H1 (cell line): ENCODE measurements around the gene APOA4. TPM values are rescaled to one million over a fixed set of nuclear protein-coding genes. Genes with fewer than 3 reads are reported as not detected.

Source experiments
- CTCF ChIA-PET: fragments of 300-600 bp; sonication (Branson Sonifier 250); formaldehyde crosslinking; loops from one replicate; lab custom pipeline; 2021; ENCODE audit not compliant: partially characterized antibody; lab: Charles Lee
- POLR2A ChIA-PET: fragments of 300-600 bp; sonication (Branson Sonifier 250); formaldehyde crosslinking; loops from one replicate; lab custom pipeline; 2021; ENCODE audit warnings: inconsistent platforms; ENCODE audit not compliant: partially characterized antibody; lab: Charles Lee
- DNase-seq, 2 experiments: peaks; one replicate each; pipeline versions ENCODE4 v3.0.0 to v3.0.0-alpha.2; 2010 to 2022; ENCODE audit warnings: low spot score in 2 of 2, low read depth in 1 of 2, mixed read lengths in 1 of 2
- FAIRE-seq: peaks from 2 replicates; lab custom pipeline; 2011; peaks lifted over from hg19 to GRCh38; lab: Jason Lieb, UNC
- H2AFZ ChIP-seq: 2 replicates; pipeline ENCODE4 v1.8.1; 2012; ENCODE audit warnings: low read length, inconsistent platforms
- H2AK5ac ChIP-seq: 2 replicates; pipeline ENCODE4 v1.6.1; 2013; ENCODE audit warnings: low read depth, low read length
- H2BK120ac ChIP-seq: replicated peaks from 2 replicates; pipeline ENCODE3; 2013; ENCODE audit warnings: low read depth, low read length, inconsistent platforms
- H2BK12ac ChIP-seq: 2 replicates; pipeline ENCODE4 v1.6.1; 2013; ENCODE audit warnings: low read depth, low read length
- H2BK15ac ChIP-seq: 2 replicates; pipeline ENCODE4 v1.6.1; 2013; ENCODE audit warnings: low read length
- H2BK20ac ChIP-seq: 2 replicates; pipeline ENCODE4 v1.6.1; 2013; ENCODE audit warnings: low read length
- H2BK5ac ChIP-seq: 2 replicates; pipeline ENCODE4 v1.6.1; 2013; ENCODE audit warnings: low read depth, low read length
- H3K14ac ChIP-seq: 2 replicates; pipeline ENCODE4 v1.6.1; 2013; ENCODE audit warnings: inconsistent platforms; ENCODE audit not compliant: insufficient read length
- H3K18ac ChIP-seq: 2 replicates; pipeline ENCODE4 v1.6.1; 2013; ENCODE audit warnings: low read length; ENCODE audit errors: extremely low read depth
- H3K23ac ChIP-seq: 2 replicates; pipeline ENCODE4 v1.6.1; 2013; ENCODE audit warnings: inconsistent platforms; ENCODE audit not compliant: insufficient read length
- H3K23me2 ChIP-seq: 2 replicates; pipeline ENCODE4 v1.6.1; 2013; ENCODE audit warnings: low read depth, low read length
- H3K27ac ChIP-seq: 2 replicates; pipeline ENCODE4 v1.6.1; 2011; ENCODE audit warnings: low read depth, low read length, inconsistent platforms
- H3K27me3 ChIP-seq, 4 experiments: replicated peaks in 1 of 4; 1 replicate in 1 of 4; 2 replicates in 3 of 4; pipeline versions ENCODE4 v1.6.1 to v1.8.1; 2011 to 2013; ENCODE audit warnings: low read length in 3 of 4, mild to moderate bottlenecking in 3 of 4, inconsistent platforms in 2 of 4, mixed read lengths in 2 of 4, moderate library complexity in 1 of 4; ENCODE audit not compliant: control insufficient read depth in 3 of 4, insufficient read depth in 3 of 4; ENCODE audit errors: extremely low read depth in 1 of 4
- H3K36me3 ChIP-seq, 4 experiments: 2 replicates each; pipeline versions ENCODE4 v1.6.1 to v1.8.1; 2011 to 2013; ENCODE audit warnings: mild to moderate bottlenecking in 4 of 4, low read length in 3 of 4, moderate library complexity in 2 of 4, control low read depth in 1 of 4, inconsistent platforms in 1 of 4; ENCODE audit not compliant: insufficient read depth in 4 of 4, control insufficient read depth in 2 of 4
- H3K4ac ChIP-seq: replicated peaks from 2 replicates; pipeline ENCODE3; 2013; ENCODE audit warnings: low read length, low read depth, mixed read lengths, inconsistent platforms; ENCODE audit not compliant: insufficient read length
- H3K4me1 ChIP-seq, 4 experiments: replicated peaks in 1 of 4; 1 replicate in 1 of 4; 2 replicates in 3 of 4; pipeline versions ENCODE4 v1.6.1 to v1.8.1; 2011 to 2013; ENCODE audit warnings: low read length in 3 of 4, inconsistent platforms in 2 of 4, mixed read lengths in 1 of 4; ENCODE audit not compliant: insufficient read depth in 4 of 4, control insufficient read depth in 3 of 4
- H3K4me2 ChIP-seq, 2 experiments: 2 replicates each; pipeline versions ENCODE4 v1.6.1 to v1.8.1; 2011 to 2013; ENCODE audit warnings: low read depth in 2 of 2, low read length in 2 of 2, control low read depth in 1 of 2, inconsistent platforms in 1 of 2, mild to moderate bottlenecking in 1 of 2; ENCODE audit not compliant: insufficient read depth in 1 of 2
- H3K4me3 ChIP-seq, 4 experiments: fragments of 200-600, 300-600 bp in 1 of 4; sonication (generic), shearing (Covaris generic), sonication (Bioruptor Twin) in 1 of 4; 2 replicates each; pipeline versions ENCODE4 v1.5.1 to v1.8.1; 2011 to 2016; ENCODE audit warnings: low read length in 4 of 4, low read depth in 3 of 4, control low read depth in 2 of 4, inconsistent platforms in 2 of 4, mild to moderate bottlenecking in 2 of 4, mixed read lengths in 1 of 4, moderate library complexity in 1 of 4; ENCODE audit not compliant: insufficient read depth in 2 of 4; ENCODE audit errors: extremely low read depth in 1 of 4
- H3K56ac ChIP-seq: replicated peaks from 2 replicates; pipeline ENCODE3; 2013; ENCODE audit warnings: low read depth, mild to moderate bottlenecking, mixed read lengths, low read length, inconsistent platforms; ENCODE audit not compliant: insufficient read length
- H3K79me1 ChIP-seq: 2 replicates; pipeline ENCODE4 v1.6.1; 2013; ENCODE audit warnings: low read depth, low read length, control low read depth
- H3K79me2 ChIP-seq, 2 experiments: 2 replicates each; pipeline versions ENCODE4 v1.6.1 to v1.8.1; 2012 to 2013; ENCODE audit warnings: low read length in 2 of 2, mild to moderate bottlenecking in 2 of 2, inconsistent platforms in 1 of 2; ENCODE audit not compliant: insufficient read depth in 2 of 2, control insufficient read depth in 1 of 2
- H3K9ac ChIP-seq, 4 experiments: replicated peaks in 1 of 4; 1 replicate in 1 of 4; 2 replicates in 3 of 4; pipeline versions ENCODE4 v1.6.1 to v1.8.1; 2011 to 2013; ENCODE audit warnings: low read depth in 3 of 4, low read length in 3 of 4, control low read depth in 2 of 4, mild to moderate bottlenecking in 2 of 4, moderate library complexity in 2 of 4, inconsistent platforms in 1 of 4; ENCODE audit errors: extremely low read depth in 1 of 4
- H3K9me3 ChIP-seq, 2 experiments: 2 replicates each; pipeline versions ENCODE4 v1.6.1 to v1.8.1; 2012 to 2013; ENCODE audit warnings: mild to moderate bottlenecking in 2 of 2, moderate library complexity in 2 of 2, control low read depth in 1 of 2, inconsistent platforms in 1 of 2, low read depth in 1 of 2, low read length in 1 of 2, mixed read lengths in 1 of 2; ENCODE audit not compliant: insufficient read depth in 2 of 2
- H4K20me1 ChIP-seq, 2 experiments: replicated peaks in 1 of 2; 2 replicates each; pipeline versions ENCODE3 to v1.8.1; 2011 to 2013; ENCODE audit warnings: inconsistent platforms in 2 of 2, low read length in 2 of 2, mild to moderate bottlenecking in 1 of 2; ENCODE audit not compliant: insufficient read depth in 2 of 2, control insufficient read depth in 1 of 2
- H4K5ac ChIP-seq: 2 replicates; pipeline ENCODE4 v1.6.1; 2013; ENCODE audit warnings: low read length, low read depth, mixed read lengths, inconsistent platforms; ENCODE audit not compliant: insufficient read length
- H4K8ac ChIP-seq: 2 replicates; pipeline ENCODE4 v1.8.0; 2013; ENCODE audit warnings: mild to moderate bottlenecking, moderate library complexity, low read length, inconsistent platforms; ENCODE audit not compliant: insufficient read depth; ENCODE audit errors: extremely low read depth
- H4K91ac ChIP-seq: replicated peaks from 2 replicates; pipeline ENCODE3; 2013; ENCODE audit warnings: low read length, mixed read lengths, inconsistent platforms; ENCODE audit not compliant: insufficient read length
- WGBS, 2 experiments: shearing (Covaris generic) in 1 of 2; methylation state at CpG; one replicate each; pipeline versions ENCODE4 v1.1.6 to v1.1.7; 2013 to 2015; ENCODE audit warnings: low lambda C conversion rate in 2 of 2, mixed read lengths in 2 of 2, inconsistent platforms in 1 of 2, low coverage in 1 of 2, missing lambda C conversion rate in 1 of 2; ENCODE audit not compliant: insufficient replicate concordance in 2 of 2, insufficient coverage in 1 of 2, insufficient read length in 1 of 2; ENCODE audit errors: extremely low coverage in 1 of 2, missing lambda C conversion rate in 1 of 2; 5-methylcytosine and 5-hydroxymethylcytosine counted together
- polyA plus RNA-seq, 7 experiments: library from polyadenylated mRNA; depleted of rRNA in 3 of 7; stranded (reverse) in 5 of 7; unstranded in 2 of 7; fragments of >200 nt in 5 of 7; fragments of 200-250 nt in 2 of 7; gene quantifications; 1 replicate in 5 of 7; 2 replicates in 1 of 7; 4 replicates in 1 of 7; pipeline versions ENCODE4 v1.2.1 to v1.2.3, GENCODE V29; 2011 to 2013; ENCODE audit warnings: missing spikeins in 2 of 7, mixed read lengths in 2 of 7
- total RNA-seq: library from RNA; stranded (reverse); fragmentation: NEBNext Ultra II Directional; extraction: Animal tissue kit (Norgen Biotek cat#: 25700); gene quantifications from 2 replicates; pipeline ENCODE4 v1.2.1, GENCODE V29; 2021
- TF ChIP-seq, protein P1 (sequence below): IDR thresholded peaks from 2 replicates; pipeline ENCODE4 v1.6.1; 2011; ENCODE audit warnings: low read length, improper control_type of control experiment

Gene APOA4
- total and polyA plus RNA-seq, 2 of the 8 experiments (the other 6 are each of a cell fraction or from before 2014, with no cell fraction given), result not detected

DNA sequence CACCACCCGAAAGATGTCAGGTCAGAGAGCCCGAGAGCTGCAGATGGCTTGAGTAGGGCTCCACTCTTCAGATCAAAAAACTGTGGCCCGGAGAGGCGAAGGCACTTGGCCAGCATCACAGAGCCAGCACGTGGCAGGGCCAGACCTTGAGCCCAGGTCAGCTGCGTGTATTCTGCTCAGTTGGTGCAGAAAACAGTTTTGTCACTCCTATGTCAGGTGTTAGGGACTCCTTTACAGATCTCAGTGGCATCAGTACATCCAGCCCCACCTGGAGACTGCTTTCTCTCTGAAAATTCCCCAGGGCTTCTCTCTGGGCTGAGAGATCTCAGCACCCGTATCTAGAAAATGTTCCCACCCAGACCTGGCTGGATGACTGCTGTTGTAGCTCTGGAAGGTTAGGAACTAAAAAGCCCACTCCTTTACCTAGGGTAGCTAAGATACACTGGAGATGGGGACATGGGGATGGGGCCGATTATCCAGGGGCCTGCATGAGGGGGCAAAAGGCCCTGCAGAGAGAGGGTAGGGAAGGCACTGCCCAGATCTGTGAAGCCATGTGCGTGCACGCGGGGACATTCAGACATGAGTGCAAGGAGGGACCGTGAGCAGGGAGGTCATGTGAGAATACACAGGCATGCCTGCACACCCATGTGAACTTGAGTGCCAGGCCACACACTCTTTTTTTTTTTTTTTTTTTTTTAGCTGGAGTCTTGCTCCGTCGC lies 10.9 kb upstream of the APOA4 start:
- FAIRE-seq, result no peak
- no peak overlapping the region for H2BK12ac ChIP-seq
- no peak overlapping the region for H3K18ac ChIP-seq
- no peak overlapping the region for H3K9ac ChIP-seq
- H3K4me1 ChIP-seq, result peaks cover 0 to 24% (median 4%) of the 10 kb centered on the region in 4 experiments; a peak in 5 of 7 replicates
- H3K14ac ChIP-seq, result no peak overlapping the region
- no peak overlapping the region for H3K27ac ChIP-seq
- H3K56ac ChIP-seq, result no peak overlapping the region
- DNase-seq, result no peak
- H4K20me1 ChIP-seq, result no peaks in the 10 kb centered on the region
- no peak overlapping the region; a peak in 1 of 4 replicates for H3K4me2 ChIP-seq
- H3K23me2 ChIP-seq, result peaks cover 3% of the 10 kb centered on the region; the same call in 1 of the 2 replicates
- H4K5ac ChIP-seq, result no peak overlapping the region
- ChIA-PET POLR2A (interaction anchor here (1.0 to 2.9 kb wide), 2 partner anchors 41 to 310 kb away, joined by 3 to 16 read pairs; partner anchors contain the start of gene PAFAH1B2), CTCF (interaction anchor here (0.6 to 12.2 kb wide), 7 partner anchors 8 to 306 kb away, joined by 3 to 237 read pairs (median 6); partner anchors contain the start of genes APOA4, APOA5 and ZPR1)
- no peak overlapping the region for H4K91ac ChIP-seq
- no peak overlapping the region for H2AFZ ChIP-seq
- no peaks in the 10 kb centered on the region for H3K36me3 ChIP-seq
- no peaks in the 10 kb centered on the region for H3K79me1 ChIP-seq
- H2BK20ac ChIP-seq, result no peak overlapping the region
- TF ChIP-seq, protein P1, sequence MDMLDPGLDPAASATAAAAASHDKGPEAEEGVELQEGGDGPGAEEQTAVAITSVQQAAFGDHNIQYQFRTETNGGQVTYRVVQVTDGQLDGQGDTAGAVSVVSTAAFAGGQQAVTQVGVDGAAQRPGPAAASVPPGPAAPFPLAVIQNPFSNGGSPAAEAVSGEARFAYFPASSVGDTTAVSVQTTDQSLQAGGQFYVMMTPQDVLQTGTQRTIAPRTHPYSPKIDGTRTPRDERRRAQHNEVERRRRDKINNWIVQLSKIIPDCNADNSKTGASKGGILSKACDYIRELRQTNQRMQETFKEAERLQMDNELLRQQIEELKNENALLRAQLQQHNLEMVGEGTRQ, result no peak
- H3K79me2 ChIP-seq, result no peaks in the 10 kb centered on the region
- H3K4ac ChIP-seq, result no peak overlapping the region
- H3K23ac ChIP-seq, result no peak overlapping the region
- no peak overlapping the region for H2BK15ac ChIP-seq
- no peak overlapping the region for H4K8ac ChIP-seq
- peaks cover 0 to 7% (median 5%) of the 10 kb centered on the region in 4 experiments; a peak in 3 of 7 replicates for H3K27me3 ChIP-seq
- no peak overlapping the region for H2BK5ac ChIP-seq
- H3K4me3 ChIP-seq, result no peak overlapping the region
- H2AK5ac ChIP-seq, result no peak overlapping the region
- WGBS, 2 experiments, result 86% methylated on average over 11 of the region's 14 CpGs; no CpG with 5 or more reads in 1 of the 2 experiments
- H3K9me3 ChIP-seq, result no peaks in the 10 kb centered on the region; a peak in 1 of 4 replicates
- H2BK120ac ChIP-seq, result no peak overlapping the region
